GM19463 (cell line): ENCODE results near the gene G0S2.
"Not testable (repeated sequence)": the region's sequence is repeated elsewhere in the genome, so short reads cannot be mapped to it uniquely, and the experiment has no call there.

ENCODE experiments used
- ATAC-seq: cut with Tn5 transposase; IDR thresholded peaks from one replicate; pipeline ENCODE4 v1.9.1; 2021; ENCODE audit warnings: mild to moderate bottlenecking, moderate library complexity; ENCODE audit not compliant: unreplicated experiment

The G0S2 gene

DNA sequence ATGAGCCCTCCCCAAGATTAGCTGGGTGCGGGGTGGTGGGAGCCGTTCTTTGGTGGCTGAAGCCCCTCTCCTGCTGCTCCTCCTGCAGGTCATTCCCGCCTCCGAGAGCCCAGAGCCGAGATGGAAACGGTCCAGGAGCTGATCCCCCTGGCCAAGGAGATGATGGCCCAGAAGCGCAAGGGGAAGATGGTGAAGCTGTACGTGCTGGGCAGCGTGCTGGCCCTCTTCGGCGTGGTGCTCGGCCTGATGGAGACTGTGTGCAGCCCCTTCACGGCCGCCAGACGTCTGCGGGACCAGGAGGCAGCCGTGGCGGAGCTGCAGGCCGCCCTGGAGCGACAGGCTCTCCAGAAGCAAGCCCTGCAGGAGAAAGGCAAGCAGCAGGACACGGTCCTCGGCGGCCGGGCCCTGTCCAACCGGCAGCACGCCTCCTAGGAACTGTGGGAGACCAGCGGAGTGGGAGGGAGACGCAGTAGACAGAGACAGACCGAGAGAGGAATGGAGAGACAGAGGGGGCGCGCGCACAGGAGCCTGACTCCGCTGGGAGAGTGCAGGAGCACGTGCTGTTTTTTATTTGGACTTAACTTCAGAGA is 448 bp downstream of the G0S2 start:
- no peak for ATAC-seq

DNA sequence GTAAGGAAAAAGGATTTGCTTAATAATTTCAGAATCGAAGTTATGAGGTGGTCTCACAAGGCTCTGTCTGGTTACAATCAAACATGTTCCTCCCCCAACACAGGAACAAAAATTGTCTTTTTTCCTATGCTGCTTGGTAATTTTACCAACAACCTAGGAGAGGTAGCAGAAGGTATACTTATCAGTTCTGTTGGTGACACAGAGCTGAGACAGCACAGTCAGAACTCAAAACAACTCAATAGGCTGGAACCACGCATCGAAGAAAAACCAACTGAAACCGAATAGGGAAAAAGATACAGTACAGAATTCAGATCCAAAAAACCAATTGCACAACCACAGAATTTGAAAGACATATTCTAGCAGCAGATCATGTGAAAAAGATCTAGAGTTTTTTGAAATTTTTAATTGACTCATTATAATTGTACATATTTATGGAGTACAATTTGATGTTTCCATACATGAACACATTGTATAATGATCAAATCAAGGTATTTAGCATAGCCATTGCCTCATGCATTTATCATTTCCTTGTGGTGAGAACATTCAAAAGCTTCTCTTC is 3.8 kb downstream of the G0S2 start:
- ATAC-seq: no peak

DNA sequence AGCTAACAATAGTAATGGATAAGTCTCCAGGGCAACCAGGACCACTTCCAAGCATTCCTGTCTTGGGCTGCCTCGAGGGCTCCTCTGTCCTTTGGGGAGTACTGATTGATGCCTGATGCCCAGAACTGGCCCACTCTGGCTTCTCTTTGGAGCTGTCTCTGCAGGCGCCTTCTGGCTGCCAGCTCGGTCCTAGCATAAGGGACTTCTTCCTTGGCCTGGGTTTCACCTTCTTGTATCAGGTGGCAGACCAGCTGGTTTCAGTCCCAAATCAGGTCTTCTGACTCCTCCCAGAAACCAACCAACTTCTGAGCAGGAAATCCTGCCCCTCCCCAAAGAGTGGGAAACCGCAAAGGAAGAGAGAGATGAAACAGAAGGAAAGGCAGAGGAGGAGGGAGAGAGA is 10.6 kb downstream of the G0S2 start:
- peak; percentile 96 for ATAC-seq

DNA sequence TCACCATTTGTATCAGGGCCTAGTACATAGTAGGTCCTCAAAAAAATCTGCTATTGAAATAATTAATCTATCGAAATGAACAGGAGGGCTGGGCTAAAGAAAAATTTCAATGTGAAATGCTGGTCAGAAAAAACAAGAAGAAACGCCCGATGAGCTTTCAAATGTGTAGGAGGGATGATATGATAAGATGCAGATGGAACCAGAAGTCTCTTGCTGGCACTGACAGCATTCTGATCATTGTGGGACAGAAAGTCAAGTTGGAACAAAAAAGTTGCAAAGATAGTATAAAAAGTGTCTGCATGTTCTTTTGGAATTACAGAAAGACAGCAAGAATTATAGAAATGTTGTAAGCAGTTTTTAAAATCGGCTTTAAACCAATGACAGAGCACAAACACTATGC is 11.1 kb downstream of the G0S2 start:
- ATAC-seq: no peak

DNA sequence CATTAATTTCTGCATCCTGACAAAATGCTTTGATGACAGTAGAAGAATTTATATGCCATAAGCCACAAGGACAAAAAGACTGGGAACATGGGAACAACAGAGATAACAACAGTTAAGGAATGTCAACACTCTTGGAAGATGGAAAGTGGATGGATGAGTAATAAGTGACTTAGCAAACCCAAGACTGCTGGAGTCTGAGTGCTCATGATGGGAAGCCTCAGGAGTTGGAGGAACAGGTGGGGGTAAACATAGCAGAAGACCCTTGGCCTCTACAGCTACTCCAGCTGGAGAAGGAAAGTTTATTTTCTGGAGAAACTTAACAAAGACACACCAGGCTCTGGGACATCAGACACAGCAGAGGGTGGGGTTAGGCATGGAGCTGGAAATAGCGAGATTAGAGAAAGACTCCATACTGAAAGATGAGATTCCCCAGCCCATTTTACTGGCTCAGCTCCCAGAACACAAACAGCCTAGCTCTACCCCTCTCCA is 13.6 kb downstream of the G0S2 start:
- no peak for ATAC-seq

DNA sequence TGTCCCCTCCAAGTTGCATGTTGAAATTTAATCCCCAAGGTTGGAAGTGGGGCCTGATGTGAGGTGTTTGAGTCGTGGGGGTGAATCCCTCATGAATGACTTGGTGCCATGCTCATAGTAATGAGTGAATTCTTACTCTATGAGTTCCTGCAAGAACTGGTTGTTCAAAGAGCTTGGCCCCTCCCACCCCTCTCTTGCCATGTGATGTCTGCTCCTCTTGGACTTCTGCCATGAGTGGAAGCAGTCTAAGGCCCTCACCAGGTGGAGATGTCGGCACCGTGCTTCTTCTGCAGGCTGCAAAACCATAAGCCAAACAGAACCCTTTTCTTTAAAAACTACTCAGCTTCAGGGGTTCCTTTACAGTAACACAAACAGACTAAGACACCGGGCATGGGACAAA is 14.3 kb downstream of the G0S2 start:
- ATAC-seq: no peak

DNA sequence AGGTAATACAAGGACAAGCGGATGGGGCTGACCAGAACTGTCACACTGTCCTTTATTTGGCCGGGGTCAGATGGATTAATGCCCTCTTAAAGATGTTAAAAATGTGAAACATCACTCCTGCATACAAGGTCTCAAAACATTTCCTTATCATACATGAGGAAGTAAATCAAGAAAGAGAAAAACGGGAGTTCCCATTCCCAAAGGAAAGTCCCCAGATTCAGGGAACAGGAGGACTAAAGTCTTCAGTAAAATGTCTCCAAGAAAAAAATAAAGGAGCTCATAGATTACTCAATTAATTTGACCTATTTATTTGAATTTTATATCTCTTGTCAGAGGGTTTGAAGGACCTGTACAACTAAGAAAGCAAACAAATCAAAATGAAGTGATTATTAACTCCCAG is 16.0 kb downstream of the G0S2 start:
- no peak for ATAC-seq

DNA sequence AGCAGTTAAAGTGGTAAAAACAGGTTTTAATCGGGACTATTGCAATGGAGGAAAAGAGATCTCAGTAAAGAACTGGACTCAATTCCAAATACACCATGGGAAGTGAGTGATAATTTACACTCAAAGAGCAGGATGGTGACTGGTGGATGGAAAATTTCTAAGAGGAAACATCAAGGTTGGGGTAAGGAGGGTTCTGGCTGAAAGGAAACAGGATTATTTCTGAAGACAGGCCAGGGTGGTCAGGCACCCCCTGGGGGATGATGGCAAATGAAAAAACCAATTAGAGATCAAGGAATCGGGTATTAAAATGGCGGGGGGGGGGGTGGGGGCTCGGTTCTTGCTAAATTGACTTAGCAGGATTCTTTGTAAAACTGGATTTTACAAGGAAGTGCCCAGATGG is 17.1 kb downstream of the G0S2 start:
- no peak for ATAC-seq

DNA sequence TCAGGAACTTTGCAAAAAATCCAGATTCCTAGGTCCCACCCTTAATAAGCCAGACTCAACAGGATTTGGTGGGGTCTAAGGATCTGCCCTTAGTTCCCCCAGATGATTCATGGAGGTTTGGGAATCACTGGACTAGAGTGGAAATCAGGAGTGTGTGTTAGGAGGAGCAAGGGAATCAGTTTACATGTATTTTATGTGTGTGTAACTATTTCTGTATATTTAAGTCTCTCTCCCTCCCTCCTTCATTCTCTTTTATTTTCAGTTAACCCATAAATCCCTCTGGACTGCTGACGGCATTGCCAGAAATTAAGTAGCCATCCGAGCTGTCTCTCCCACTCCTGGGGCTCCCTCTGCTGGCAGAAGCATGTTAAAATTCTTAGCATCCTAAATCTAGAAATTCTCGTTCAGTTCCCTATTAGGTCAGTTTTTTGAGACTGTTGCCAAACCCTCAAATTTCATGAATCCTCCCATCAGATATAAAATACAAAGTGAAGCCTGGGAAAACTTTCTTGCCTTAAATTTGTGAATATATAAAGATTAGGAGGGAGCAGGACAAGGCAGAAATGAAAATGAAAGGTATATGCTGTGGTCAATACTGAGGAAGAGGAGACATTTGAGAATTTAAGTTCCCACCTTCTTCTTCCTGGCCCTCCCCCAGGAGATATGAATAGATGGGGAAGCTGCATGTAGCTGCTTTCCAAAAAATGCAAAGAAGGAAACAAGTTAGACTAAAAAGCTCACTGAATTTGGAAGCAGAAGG is 17.7 kb downstream of the G0S2 start:
- ATAC-seq: no peak

DNA sequence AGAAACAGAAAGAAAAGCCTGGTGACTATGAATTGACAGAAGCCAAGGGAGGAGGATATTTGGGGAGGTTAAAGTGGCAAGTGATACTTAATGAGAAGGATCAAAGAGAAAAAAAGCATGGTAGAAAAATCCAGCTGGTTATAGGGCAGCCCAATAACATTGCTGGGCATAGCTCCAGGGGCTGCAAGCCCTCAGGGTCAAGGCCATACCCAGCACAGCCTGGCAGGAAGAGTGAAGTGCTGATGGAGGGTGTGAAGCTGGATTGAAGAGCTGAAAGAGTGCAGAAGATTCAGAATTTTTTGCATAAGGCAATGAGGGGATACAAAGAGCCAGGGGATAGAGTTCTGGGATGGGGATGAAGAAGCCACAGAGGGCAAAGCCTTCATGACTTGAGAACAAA is 21.5 kb downstream of the G0S2 start:
- ATAC-seq: no peak

DNA sequence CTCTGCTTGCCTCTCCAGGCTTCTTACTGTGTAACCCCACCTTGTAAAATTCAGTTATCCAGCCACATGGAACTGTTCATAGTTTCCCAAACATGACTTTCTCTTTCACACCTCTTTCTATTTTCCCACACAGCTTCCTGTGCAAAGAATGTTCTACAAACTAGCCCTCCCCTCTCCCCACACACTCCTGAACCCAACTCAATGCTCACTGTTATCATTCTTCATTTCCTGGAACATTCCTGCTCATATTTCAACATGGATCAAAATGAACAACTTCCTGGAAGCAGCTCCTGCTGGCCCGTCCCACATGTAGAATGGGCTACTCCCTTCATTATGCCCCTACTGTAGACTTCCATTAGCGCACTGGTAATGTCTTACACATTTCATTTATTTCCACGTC is 21.9 kb downstream of the G0S2 start:
- no peak for ATAC-seq

DNA sequence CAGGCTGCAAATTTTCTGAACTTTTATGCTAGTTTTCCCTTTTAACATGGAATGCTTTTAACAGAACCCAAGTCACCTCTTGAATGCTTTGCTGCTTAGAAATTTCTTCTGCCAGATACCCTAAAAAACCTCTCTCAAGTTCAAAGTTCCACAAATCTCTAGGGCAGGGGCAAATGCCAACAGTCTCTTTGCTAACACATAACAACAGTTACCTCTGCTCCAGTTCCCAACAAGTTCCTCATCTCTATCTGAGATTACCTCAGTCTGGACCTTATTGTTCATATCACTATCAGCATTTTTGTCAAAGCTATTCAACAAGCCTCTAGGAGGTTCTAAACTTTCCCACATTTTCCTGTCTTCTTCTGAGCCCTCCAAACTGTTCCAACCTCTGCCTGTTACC is 25.5 kb downstream of the G0S2 start:
- not testable (repeated sequence) for ATAC-seq

DNA sequence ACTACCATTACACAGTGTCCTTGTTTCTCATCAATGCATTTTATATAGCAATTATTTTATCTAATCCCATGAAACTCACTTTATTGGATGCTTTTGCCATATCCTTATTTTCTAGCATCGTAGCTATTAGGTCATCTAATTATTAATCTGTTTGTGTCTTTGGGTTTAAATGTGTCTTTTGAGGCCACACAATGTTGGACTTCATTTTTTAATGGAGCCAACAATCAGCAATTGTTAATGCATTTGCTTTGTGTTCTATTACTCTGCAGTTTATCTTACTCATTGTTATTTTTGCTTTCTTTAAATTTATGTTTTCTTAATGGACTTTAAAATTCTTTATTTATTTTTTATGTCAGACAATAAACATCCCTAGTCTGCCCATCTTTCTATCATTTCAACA is 27.6 kb downstream of the G0S2 start:
- ATAC-seq: no peak

DNA sequence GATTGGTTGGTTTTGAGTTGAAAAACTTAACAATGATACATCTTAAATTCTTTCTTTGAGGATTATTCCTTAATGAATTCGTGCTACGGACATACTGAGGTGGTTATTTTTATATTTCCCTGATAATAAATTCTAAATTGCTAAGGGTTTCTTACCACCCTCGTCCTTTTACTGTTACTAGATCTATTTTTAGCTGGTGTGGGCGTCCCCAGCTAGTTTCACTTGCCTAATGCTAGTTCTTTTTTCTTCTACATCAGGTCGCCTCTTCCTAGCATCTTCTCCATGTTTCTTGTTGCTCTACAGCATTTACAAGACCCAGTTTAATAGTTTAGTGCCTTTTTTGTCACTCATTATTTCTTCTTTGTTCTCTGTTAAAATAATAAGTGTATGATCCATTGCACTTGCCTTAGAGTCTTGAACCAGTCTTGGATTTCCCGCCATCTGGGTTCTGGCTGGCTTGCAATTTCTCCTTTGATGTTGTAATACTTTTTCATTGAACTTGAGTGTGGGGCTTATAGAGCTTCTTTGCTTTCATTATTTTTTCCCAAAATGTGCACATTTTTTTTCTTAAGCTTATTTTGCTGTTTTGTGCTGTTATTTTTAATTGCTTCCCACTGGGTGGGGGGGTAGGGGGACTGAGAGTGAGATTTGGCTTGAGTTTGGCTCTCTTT is 28.8 kb downstream of the G0S2 start:
- ATAC-seq: peak; percentile 58

DNA sequence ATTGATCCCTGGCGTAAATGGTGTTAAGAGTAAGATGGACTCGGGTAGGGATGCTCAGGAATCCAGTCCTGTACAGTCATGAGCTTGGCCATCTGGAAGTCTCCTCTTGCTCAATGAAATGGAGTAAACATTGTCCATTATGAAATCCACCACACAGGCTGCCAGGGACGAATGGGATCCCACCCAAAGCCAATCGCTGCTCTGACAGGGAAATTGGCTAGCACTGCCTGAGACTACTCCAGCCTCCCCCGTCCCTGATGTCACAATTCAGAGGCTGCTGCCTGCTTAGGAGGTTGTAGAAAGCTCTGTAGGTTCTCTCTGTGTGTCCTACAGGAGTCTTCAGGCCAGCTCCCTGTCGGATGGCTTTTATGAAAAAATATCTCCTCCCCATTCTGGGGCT is 29.4 kb downstream of the G0S2 start, which contains the start of gene HSD11B1:
Gene HSD11B1, plus strand, starts transcription at position 263 of the 400 bp plus-strand sequence. Its CDS starts 97 bp downstream, at position 360.
- no peak for ATAC-seq

DNA sequence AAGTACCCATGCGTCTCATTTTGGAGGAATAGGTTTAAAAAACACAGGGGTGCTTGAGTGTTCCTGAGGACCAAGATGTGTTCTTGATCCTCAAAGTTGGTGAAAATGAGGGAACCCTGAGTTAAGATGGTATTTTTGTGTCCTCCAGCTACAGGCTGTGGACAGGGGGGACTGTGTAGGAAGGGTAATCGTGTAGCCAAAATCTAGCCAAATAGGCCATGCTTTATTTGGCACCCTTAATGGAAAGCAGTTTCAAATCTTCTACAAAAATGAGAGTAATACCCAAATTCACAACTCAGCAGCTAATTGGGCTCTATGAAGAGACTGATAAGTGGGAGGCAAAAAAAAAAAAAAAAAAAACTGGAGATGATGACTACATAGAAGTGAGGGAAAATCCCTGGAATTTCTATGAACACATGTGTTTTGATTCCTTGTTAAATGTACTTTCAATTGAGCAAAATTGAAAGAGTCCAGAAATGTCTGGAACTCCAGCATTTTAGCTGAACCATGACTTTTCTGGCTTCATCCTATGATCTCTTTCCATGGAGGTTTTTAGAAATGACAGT is 29.9 kb downstream of the G0S2 start:
- no peak for ATAC-seq

DNA sequence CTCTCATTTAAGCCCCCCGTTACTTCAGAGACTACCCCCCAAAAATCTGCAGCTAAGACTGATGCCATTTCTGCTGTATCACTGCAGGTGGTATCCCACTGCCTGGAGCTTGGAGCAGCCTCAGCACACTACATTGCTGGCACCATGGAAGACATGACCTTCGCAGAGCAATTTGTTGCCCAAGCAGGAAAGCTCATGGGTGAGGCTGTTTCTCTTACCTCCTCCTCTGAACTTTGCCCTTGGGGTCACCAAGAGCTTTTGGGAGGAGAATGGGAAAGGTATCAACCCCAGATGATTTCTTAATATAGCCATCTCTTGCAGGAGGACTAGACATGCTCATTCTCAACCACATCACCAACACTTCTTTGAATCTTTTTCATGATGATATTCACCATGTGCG is 31.4 kb downstream of the G0S2 start:
- no peak for ATAC-seq

DNA sequence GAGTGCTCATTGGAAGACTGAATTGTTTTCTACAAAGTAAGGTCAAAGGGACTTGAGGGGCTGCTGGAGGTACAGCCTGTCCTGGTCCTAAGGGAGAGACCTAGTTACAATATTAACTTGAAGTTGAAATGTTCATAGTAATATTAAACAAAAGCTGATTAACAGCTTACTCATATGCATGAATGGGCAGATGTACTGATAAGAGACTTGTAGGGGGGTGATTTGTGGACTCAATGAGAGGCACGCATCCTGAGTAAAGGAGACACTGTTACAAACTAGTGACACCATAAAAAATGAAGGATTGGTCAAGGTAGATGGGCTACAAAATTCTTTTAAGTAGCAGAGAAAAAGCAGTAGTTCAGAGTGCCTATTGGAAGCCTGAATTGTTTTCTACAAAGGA is 32.1 kb downstream of the G0S2 start:
- no peak for ATAC-seq

DNA sequence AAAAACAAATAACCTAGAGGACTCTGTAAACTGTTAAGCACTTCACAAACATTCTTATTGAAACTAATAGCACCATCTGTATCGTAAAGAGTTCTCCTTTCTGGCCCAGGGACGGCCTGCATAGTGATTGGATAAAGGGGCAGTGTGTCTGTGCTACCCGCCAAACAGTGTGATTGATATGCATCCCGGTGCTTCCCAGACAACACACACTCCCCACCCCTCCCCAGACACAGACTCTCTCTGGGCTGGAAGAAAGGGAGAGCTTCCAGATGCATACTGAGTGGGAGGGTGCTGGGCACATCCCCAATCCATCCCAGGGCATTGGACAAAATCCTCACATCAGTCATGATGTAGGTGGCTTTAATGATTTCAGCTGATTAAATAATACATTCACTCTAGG is 33.1 kb downstream of the G0S2 start:
- no peak for ATAC-seq

DNA sequence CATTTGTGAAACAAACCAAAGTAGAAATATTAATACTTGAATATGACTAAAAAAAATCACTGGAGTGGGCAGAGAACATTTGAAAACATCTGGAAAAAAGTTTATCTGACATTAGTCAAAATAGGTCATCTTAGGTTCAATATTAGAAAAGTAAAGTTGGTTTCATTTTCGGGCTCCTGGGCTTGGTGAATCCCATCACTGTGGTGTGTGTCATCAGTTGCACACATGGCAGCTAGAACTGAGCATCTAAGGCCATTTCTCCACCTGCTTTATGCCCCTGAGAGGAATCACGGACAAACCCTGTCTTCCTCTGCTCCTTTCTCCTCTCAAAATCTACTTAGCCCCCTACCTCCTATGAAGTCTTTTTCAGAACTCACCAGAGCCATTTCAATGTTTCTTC is 34.9 kb downstream of the G0S2 start:
- peak; percentile 77 for ATAC-seq

DNA sequence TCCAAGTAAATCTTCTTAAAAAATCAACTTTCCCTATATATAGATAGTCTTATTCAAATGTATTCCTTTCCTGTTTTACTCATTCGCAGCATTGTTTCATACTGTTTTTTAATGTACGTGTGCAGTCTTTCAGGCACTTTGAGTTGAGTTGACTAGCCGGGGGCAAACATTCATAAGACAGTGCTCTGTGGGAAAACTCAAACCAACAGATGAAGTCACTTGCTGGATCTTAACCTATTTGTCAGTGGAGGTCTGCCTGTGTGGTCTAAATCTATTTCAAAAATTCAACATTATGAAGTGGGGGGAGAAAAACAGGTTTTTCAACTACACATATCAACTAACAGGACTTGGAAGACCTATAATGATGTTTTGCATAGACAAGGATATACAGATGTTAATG is 35.6 kb downstream of the G0S2 start:
- no peak for ATAC-seq
